Measurements from ENCODE around the gene DNALI1.
"Not testable (repeated sequence)": the region's sequence is repeated elsewhere in the genome, so short reads cannot be mapped to it uniquely, and the experiment has no call there.

DNA sequence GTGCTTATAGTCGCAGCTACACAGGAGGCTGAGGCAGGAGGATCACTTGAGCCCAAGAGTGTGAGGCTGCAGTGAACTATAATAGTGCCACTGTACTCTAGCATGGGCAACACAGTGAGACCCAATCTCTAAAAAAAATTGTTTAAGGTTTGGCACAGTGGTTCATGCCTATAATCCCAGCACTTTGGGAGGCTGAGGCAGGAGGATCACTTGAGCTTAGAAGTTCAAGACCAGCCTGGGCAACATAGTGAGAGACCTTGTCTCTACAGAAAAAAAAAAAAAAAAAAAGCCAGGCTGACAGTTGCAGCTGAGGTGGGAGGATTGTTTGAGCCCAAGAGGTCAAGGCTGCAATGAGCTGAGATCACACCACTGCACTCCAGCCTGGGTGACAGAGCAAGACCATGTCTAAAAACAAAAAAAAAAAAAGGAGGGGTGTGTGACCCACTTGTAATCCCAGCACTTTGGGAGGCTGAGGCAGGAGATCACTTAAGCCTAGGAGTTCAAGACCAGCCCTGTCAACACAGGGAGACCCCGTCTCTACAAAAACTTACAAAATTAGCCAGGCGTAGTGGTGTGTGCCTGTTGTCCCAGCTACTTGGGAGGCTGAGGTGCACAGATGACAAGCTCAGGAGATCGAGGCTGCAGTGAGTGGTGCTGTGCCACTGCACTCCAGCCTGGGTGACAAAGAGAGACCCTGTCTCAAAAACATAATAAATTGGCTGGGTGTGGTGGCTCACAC lies 24.2 kb upstream of the DNALI1 start:
- TF ChIP-seq, protein P1, sequence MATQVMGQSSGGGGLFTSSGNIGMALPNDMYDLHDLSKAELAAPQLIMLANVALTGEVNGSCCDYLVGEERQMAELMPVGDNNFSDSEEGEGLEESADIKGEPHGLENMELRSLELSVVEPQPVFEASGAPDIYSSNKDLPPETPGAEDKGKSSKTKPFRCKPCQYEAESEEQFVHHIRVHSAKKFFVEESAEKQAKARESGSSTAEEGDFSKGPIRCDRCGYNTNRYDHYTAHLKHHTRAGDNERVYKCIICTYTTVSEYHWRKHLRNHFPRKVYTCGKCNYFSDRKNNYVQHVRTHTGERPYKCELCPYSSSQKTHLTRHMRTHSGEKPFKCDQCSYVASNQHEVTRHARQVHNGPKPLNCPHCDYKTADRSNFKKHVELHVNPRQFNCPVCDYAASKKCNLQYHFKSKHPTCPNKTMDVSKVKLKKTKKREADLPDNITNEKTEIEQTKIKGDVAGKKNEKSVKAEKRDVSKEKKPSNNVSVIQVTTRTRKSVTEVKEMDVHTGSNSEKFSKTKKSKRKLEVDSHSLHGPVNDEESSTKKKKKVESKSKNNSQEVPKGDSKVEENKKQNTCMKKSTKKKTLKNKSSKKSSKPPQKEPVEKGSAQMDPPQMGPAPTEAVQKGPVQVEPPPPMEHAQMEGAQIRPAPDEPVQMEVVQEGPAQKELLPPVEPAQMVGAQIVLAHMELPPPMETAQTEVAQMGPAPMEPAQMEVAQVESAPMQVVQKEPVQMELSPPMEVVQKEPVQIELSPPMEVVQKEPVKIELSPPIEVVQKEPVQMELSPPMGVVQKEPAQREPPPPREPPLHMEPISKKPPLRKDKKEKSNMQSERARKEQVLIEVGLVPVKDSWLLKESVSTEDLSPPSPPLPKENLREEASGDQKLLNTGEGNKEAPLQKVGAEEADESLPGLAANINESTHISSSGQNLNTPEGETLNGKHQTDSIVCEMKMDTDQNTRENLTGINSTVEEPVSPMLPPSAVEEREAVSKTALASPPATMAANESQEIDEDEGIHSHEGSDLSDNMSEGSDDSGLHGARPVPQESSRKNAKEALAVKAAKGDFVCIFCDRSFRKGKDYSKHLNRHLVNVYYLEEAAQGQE (IDR thresholded peaks at IDR 0.05; ENCODE audit: low read depth, low read length) = not testable (repeated sequence)
- not testable (repeated sequence) for TF ChIP-seq NRF1 (IDR thresholded peaks at IDR 0.05; ENCODE audit: low read depth, low read length); FOXJ3 (CRISPR knock-in tag; IDR thresholded peaks at IDR 0.05); EZH2phosphoT487 (IDR thresholded peaks at IDR 0.05; ENCODE audit: borderline replicate concordance, low read depth); JUND (IDR thresholded peaks at IDR 0.05); GATA2 (CRISPR knock-in tag; IDR thresholded peaks at IDR 0.05); GABPA (IDR thresholded peaks at IDR 0.05; ENCODE audit: low read depth); RAD21 (IDR thresholded peaks at IDR 0.05; ENCODE audit: low read length)
- TF ChIP-seq, protein P2, sequence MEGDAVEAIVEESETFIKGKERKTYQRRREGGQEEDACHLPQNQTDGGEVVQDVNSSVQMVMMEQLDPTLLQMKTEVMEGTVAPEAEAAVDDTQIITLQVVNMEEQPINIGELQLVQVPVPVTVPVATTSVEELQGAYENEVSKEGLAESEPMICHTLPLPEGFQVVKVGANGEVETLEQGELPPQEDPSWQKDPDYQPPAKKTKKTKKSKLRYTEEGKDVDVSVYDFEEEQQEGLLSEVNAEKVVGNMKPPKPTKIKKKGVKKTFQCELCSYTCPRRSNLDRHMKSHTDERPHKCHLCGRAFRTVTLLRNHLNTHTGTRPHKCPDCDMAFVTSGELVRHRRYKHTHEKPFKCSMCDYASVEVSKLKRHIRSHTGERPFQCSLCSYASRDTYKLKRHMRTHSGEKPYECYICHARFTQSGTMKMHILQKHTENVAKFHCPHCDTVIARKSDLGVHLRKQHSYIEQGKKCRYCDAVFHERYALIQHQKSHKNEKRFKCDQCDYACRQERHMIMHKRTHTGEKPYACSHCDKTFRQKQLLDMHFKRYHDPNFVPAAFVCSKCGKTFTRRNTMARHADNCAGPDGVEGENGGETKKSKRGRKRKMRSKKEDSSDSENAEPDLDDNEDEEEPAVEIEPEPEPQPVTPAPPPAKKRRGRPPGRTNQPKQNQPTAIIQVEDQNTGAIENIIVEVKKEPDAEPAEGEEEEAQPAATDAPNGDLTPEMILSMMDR (IDR thresholded peaks at IDR 0.05) = not testable (repeated sequence)

Data from SK-N-SH (cell line).